ENCODE results near the gene MFGE8.

The MFGE8 gene

GRCh38 chr15:88874275-88874674 is 38.9 kb downstream of the MFGE8 start:
- no peak for DNase-seq (ENCODE audit: low read depth, low spot score)

DNA sequence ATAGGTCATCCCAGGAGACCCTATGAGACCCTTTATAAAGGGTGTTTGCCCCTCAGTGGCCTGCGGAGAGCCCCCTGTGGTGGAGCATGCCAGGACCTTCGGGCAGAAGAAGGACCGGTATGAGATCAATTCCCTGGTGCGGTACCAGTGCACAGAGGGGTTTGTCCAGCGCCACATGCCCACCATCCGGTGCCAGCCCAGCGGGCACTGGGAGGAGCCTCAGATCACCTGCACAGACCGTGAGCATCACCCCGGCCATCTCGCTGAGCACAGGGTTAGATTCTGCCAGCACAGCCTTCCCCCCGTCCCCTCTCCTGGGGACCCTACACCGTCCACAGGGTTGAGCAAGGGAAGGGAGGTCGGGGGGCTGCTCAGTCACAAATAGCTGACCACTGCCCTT is 39.4 kb downstream of the MFGE8 start:
- no peak for DNase-seq (ENCODE audit: low read depth, low spot score)

DNA sequence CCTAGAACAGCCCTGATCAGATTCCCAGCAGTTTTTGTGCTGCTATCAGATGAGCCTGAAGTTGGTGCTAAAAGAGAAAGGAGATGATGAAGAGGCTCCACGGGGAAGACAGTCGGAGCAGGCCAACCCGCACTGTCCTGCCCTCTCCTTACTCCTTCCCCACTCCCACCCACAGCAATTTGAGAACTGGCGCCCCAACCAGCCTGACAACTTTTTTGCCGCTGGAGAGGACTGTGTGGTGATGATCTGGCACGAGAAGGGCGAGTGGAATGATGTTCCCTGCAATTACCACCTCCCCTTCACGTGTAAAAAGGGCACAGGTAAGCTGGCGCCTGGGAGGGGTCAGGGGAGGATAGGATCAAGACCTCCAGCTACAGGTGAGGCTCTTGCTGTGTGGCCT is 40.5 kb downstream of the MFGE8 start:
- no peak for DNase-seq (ENCODE audit: low read depth, low spot score)

DNA sequence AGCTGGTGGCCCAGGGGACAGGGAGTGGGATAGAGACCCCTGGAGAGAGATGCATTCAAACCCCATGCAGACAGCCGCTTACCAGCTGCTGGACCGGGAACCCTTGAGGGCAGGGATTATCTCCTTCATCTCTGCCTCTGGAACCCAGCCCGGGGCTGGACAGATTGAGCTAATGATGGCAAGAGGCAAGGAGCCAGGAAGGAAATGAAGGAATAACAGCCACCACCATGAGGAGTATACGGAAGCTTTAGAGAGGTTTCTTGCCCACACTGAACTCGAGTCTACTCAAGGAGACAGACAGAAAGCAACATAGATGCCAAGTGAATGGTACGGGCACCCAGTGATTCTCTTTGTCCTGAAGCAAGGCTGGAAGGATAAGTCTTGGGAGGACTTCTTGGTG is 41.1 kb downstream of the MFGE8 start:
- DNase-seq (ENCODE audit: low read depth, low spot score) = no peak

- no peak for DNase-seq (ENCODE audit: low read depth, low spot score)
Measured at GRCh38 chr15:88871313-88871712, 41.9 kb downstream of the MFGE8 start.

GRCh38 chr15:88866295-88866881 is 46.8 kb downstream of the MFGE8 start:
- no peak for DNase-seq (ENCODE audit: low read depth, low spot score)

DNA sequence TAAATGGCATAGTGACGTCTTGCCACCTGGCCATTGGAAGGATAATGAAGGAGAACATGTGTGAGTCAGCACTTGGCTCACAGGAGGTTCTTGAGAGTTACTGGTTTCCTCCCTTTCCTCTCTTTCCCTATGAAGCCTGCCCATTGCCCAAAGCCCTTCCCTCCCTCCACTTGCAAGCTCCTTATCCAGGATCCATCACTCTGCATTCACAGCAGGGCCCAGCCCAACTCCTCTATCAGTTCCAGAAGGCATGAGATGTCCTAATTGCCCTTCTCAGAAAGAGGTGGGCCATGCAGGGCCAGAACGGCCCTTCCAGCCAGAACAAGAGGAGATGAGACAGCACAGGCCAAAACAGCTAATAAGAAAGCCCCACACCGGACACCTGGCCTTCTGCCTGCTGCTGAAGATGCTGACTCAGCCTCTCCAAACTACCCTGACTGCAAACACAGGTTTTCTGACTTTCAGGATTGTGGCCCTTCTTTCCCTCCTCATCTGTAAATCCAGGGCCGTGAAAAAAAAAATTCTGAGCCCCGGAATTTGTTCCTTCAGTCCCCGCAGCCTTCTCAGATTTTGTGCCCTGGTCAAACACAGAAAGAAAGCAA is 47.6 kb downstream of the MFGE8 start:
- no peak for DNase-seq (ENCODE audit: low read depth, low spot score)

DNA sequence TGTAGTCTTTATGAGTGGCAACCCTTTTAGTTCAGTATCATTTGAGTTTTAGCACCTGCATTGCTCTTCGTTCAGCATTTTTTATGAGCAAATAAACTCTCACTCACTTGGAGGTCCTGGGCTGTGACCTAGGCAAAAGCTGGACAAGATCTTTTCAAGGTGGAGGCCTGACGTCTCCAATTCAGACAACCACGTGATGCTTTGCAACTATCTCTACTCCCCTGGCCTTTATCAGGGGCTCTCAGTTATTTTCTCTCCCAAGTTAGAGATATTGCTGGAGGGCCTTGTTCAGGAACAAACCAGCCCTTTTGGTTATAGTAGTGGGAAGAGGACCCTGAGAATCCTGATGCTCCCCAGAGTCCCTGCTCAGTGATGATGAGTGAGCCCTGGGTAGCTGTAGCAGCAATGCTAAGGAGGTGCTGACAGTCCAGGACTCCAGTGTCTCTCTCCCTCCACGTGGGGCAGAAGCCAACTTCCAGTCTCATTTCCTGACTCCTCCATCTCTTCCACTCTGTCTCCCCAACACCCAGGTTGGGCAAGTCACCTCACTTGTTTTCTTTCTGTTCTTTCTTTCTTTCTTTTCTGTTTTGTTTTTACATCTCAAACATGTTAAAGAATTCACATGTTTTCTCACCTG is 48.2 kb downstream of the MFGE8 start:
- DNase-seq (ENCODE audit: low read depth, low spot score) = no peak

DNA sequence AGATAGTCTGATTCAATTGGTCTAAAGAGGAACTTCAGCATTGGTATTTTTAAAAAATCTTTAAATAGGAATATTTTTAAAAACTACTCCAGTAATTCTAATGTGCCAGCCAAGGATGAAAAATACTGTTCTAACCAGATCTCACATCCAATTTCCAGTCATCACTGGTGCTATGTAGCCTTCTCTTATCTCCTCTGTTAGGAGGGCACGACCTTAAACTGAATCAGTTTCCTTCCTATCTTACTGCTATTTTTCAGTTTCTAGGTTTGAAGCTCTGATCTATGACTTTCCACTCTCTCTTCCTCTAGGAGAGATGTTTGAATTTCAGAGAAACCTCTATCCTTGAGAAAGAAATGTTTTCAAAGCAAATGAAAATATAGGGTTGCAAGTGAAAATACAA is 49.8 kb downstream of the MFGE8 start:
- DNase-seq (ENCODE audit: low read depth, low spot score) = no peak

GRCh38 chr15:88860212-88860611 is 53.0 kb downstream of the MFGE8 start:
- DNase-seq (ENCODE audit: low read depth, low spot score) = no peak

DNA sequence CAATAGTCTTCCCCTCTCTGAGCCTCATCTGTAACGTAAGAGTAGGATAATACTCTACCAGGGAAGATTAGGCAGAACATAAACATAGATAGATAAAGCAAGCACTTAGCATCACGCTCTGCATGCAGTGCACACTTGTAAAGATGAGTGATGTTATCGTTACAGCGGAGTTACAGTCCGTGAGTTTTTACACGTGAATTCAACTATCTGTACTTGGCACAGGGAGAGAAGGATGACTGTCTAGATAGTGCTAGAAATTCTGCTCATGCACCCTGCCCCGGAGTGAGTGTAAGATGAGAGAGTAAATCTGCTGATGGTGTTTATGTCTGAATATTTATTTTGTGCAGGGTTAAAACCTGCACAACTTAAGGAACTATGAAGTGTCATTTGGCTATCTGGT is 53.6 kb downstream of the MFGE8 start:
- no peak for DNase-seq (ENCODE audit: low read depth, low spot score)

DNA sequence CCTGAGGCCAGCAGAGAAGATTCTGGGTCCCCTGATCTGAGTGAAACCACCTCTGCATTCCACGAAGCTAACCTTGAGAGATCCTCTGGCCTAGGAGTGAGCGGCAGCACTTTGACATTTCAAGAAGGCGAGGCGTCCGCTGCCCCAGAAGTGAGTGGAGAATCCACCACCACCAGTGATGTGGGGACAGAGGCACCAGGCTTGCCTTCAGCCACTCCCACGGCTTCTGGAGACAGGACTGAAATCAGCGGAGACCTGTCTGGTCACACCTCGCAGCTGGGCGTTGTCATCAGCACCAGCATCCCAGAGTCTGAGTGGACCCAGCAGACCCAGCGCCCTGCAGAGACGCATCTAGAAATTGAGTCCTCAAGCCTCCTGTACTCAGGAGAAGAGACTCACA is 54.2 kb downstream of the MFGE8 start:
- DNase-seq (ENCODE audit: low read depth, low spot score) = no peak

DNA sequence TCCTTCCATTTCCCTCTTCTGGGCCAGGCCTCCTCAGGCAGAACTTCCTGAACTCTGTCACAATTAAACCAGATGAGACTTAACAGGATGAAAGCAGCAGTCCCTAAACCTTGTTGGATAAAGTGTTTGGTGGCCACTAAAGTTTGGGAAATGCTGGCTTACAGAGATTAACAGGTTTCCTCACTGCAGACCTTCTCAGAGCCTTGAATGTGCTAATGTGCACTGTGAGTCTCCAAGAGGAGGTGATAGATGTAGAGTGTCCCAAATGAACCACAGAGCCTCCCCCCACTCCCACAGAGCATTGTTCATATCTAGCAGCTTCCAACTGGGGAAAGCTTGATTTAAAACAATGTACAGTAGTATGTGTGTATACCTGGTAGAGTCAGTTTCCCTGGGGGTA is 60.7 kb downstream of the MFGE8 start:
- DNase-seq (ENCODE audit: low read depth, low spot score) = no peak

GRCh38 chr15:88849376-88850072 is 63.7 kb downstream of the MFGE8 start:
- DNase-seq (ENCODE audit: low read depth, low spot score) = no peak

Data from brain pericyte (primary cell).